Measurements from ENCODE around the gene KYNU. TPM values are rescaled to one million over a fixed set of nuclear protein-coding genes. Genes with fewer than 3 reads are reported as not detected.

Gene KYNU
- total and polyA plus RNA-seq, 3 donors from 2014 or later = 4.5 to 31.9 (median 6.8) TPM

- H3K27me3 ChIP-seq = no peaks in the 10 kb centered on the region
- H3K9me3 ChIP-seq = no peaks in the 10 kb centered on the region
- DNase-seq = no peak
- intact Hi-C loops (cut with DNase I; ENCODE audit: low total_unique reads) = no loop called here
- no peak overlapping the region for H3K27ac ChIP-seq
- H3K4me1 ChIP-seq = no peaks in the 10 kb centered on the region
- 57 to 72% methylated on average over 6 of the region's 6 CpGs for WGBS, 2 donors
- TF ChIP-seq CTCF (IDR thresholded peaks at IDR 0.05) = no peak
- no peak for TF ChIP-seq POLR2A (IDR thresholded peaks at IDR 0.05)
- no peak overlapping the region for H3K4me3 ChIP-seq
- H3K36me3 ChIP-seq (ENCODE audit: low read depth, missing control alignments) = no peaks in the 10 kb centered on the region
Observed at GRCh38 chr2:142952793-142953494, 75.5 kb downstream of the KYNU start.

DNA sequence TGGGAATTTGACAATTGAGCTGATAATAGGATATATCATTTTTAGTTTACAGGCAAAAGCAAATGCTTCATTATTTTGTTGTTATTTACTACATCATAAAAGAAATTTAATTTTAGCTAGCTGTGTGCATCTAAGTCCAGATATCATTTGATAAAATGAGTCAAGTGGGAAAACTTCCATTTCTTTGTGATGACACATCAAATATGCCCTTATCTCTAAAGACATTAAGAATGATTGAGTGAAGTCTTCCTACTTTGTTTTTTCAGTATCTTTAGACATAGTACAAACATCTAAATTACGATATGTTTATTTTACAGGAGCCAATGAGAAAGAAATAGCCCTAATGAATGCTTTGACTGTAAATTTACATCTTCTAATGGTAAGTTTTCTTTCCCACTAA, 77.0 kb downstream of the KYNU start:
- intact Hi-C loops (cut with DNase I; ENCODE audit: low total_unique reads) = no loop called here
- H3K27me3 ChIP-seq = no peaks in the 10 kb centered on the region
- no peak for TF ChIP-seq CTCF (IDR thresholded peaks at IDR 0.05)
- no peak for TF ChIP-seq POLR2A (IDR thresholded peaks at IDR 0.05)
- no peaks in the 10 kb centered on the region for H3K4me1 ChIP-seq
- no peak for DNase-seq
- 85 to 92% methylated on average over 1 of the region's 1 CpG for WGBS, 2 donors
- no peaks in the 10 kb centered on the region for H3K9me3 ChIP-seq
- no peaks in the 10 kb centered on the region for H3K36me3 ChIP-seq (ENCODE audit: low read depth, missing control alignments)
- H3K27ac ChIP-seq = no peak overlapping the region
- no peak overlapping the region for H3K4me3 ChIP-seq

DNA sequence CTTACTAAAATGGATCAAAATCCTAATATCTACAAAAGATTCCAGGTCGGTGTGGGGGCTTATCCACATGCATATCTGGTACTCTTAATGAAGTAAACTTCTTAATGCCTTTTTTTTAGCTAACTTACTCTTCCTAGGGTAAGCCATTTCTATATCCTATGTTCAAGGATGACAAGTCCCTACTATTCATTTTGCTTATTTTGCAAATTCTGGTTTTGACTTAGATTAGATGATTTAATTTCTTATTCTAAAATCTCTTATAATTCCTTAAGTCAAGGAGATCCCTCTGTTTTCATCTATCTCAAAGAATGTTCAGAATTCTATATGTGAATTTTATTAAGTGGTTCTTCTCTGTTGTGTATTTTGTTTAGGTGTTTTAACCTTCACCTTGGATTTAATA, 79.7 kb downstream of the KYNU start:
- Histone ChIP-seq H3K27ac (no peak overlapping the region), H3K4me1 (no peaks in the 10 kb centered on the region), H3K36me3 (ENCODE audit: low read depth, missing control alignments) (no peaks in the 10 kb centered on the region), H3K4me3 (no peak overlapping the region), H3K9me3 (no peaks in the 10 kb centered on the region), H3K27me3 (no peaks in the 10 kb centered on the region)
- intact Hi-C loops (cut with DNase I; ENCODE audit: low total_unique reads) = no loop called here
- TF ChIP-seq POLR2A (IDR thresholded peaks at IDR 0.05) (no peak), CTCF (IDR thresholded peaks at IDR 0.05) (no peak)
- 85 to 96% methylated on average over 1 of the region's 1 CpG for WGBS, 2 donors
- no peak for DNase-seq

DNA sequence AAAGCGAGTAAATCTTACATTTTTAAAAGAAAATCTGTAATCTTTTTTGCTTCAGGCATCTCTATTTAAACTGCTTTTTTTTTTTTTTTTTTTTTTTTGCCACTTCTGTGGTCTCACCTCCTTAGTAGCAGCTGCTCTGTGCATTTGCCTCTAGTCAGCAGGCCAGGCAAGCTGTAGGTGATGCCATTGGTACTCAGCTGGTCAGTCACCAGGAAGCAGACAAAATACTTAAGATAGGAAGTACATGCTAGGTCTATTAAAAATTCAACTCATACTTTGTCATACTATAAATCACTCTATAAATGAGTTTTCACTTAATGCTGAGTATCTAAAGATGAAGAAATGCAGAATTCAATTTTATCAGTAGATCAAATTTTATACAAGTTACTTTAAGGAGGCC, 83.7 kb downstream of the KYNU start:
- H3K36me3 ChIP-seq (ENCODE audit: low read depth, missing control alignments) = no peaks in the 10 kb centered on the region
- no peaks in the 10 kb centered on the region for H3K4me1 ChIP-seq
- TF ChIP-seq CTCF (IDR thresholded peaks at IDR 0.05) (no peak), POLR2A (IDR thresholded peaks at IDR 0.05) (no peak)
- 97 to 100% methylated on average over 1 of the region's 1 CpG for WGBS, 2 donors
- DNase-seq = no peak
- no peaks in the 10 kb centered on the region for H3K9me3 ChIP-seq
- no peak overlapping the region for H3K4me3 ChIP-seq
- H3K27ac ChIP-seq = no peak overlapping the region
- no peaks in the 10 kb centered on the region for H3K27me3 ChIP-seq
- intact Hi-C loops (cut with DNase I; ENCODE audit: low total_unique reads) = no loop called here

DNA sequence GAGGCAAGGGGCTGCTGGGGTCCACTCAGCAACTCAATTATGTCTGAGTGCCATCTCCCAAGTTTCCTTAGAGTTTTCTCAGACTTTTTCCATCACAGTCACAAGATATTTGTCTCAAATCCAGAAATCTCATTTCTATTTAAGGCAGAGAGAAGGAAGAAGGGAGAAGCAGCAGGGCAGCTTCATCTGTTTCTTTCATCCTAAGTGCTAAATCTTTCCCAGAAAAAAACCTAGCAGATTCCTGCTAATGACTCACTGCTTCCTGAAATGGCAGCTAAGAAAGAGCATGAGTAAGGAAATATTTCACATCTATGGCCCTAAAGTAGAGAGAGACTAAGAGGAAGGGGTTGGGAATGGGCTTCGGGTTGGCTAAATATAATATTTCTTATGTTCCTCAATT, 88.0 kb downstream of the KYNU start:
- no peak for DNase-seq

More for the DNA sequence above, 88.0 kb downstream of the KYNU start:
- H3K27me3 ChIP-seq = no peaks in the 10 kb centered on the region
- intact Hi-C loops (cut with DNase I; ENCODE audit: low total_unique reads) = no loop called here
- no peak overlapping the region for H3K4me3 ChIP-seq
- H3K9me3 ChIP-seq = no peaks in the 10 kb centered on the region
- no peaks in the 10 kb centered on the region for H3K4me1 ChIP-seq
- WGBS, 2 donors = 89 to 93% methylated on average over 1 of the region's 1 CpG
- no peaks in the 10 kb centered on the region for H3K36me3 ChIP-seq (ENCODE audit: low read depth, missing control alignments)
- no peak for TF ChIP-seq CTCF (IDR thresholded peaks at IDR 0.05)
- no peak for TF ChIP-seq POLR2A (IDR thresholded peaks at IDR 0.05)
- H3K27ac ChIP-seq = no peak overlapping the region
